NCI-H2227 treated with DMSO at 0.1 percent for 48 hours (cell line): Measurements from ENCODE around the gene ITIH1.

Experiments
- DNase-seq: peaks from one replicate; lab custom pipeline; 2025; lab: John Stamatoyannopoulos, UW

Gene ITIH1

GRCh38 chr3:52841211-52841980 lies 64.0 kb downstream of the ITIH1 start:
- no peak for DNase-seq
